H1 (cell line): ENCODE results near the gene MMP25. TPM values are rescaled to one million over a fixed set of nuclear protein-coding genes. Genes with fewer than 3 reads are reported as not detected.

Experiments used
- HDAC2 ChIP-seq, 2 experiments: fragments of 300-600 bp in 1 of 2; sonication (generic) in 1 of 2; IDR thresholded peaks; 2 replicates each; pipeline ENCODE4 v1.6.1; 2011 to 2012; ENCODE audit warnings: low read depth in 2 of 2, low read length in 2 of 2, mild to moderate bottlenecking in 2 of 2, moderate library complexity in 2 of 2, borderline replicate concordance in 1 of 2, inconsistent platforms in 1 of 2
- JUND ChIP-seq: IDR thresholded peaks from 2 replicates; pipeline ENCODE4 v1.6.1; 2011; ENCODE audit warnings: mild to moderate bottlenecking, improper control_type of control experiment, low read length
- SIRT6 ChIP-seq: IDR thresholded peaks from one replicate; pipeline ENCODE4 v1.7.1; 2012; ENCODE audit warnings: low read length, inconsistent platforms
- TAF7 ChIP-seq: optimal IDR thresholded peaks from 2 replicates; pipeline ENCODE3; 2011; ENCODE audit warnings: low read depth, mild to moderate bottlenecking, inconsistent platforms, low read length, moderate library complexity, borderline replicate concordance
- TEAD4 ChIP-seq: IDR thresholded peaks from 2 replicates; pipeline ENCODE4 v1.6.1; 2012; ENCODE audit warnings: low read depth, low read length, inconsistent platforms, mixed read lengths
- ZNF274 ChIP-seq: IDR thresholded peaks from 2 replicates; pipeline ENCODE4 v1.7.0; 2012; ENCODE audit warnings: low read length, borderline replicate concordance; ENCODE audit errors: extremely low read depth
- polyA plus RNA-seq, 7 experiments: library from polyadenylated mRNA; depleted of rRNA in 3 of 7; stranded (reverse) in 5 of 7; unstranded in 2 of 7; fragments of >200 nt in 5 of 7; fragments of 200-250 nt in 2 of 7; gene quantifications; 1 replicate in 5 of 7; 2 replicates in 1 of 7; 4 replicates in 1 of 7; pipeline versions ENCODE4 v1.2.1 to v1.2.3, GENCODE V29; 2011 to 2013; ENCODE audit warnings: missing spikeins in 2 of 7, mixed read lengths in 2 of 7
- total RNA-seq: library from RNA; stranded (reverse); fragmentation: NEBNext Ultra II Directional; extraction: Animal tissue kit (Norgen Biotek cat#: 25700); gene quantifications from 2 replicates; pipeline ENCODE4 v1.2.1, GENCODE V29; 2021

MMP25 gene
- total and polyA plus RNA-seq, 2 of the 8 experiments (the other 6 are each of a cell fraction or from before 2014, with no cell fraction given), result 7.7 to 26.7 TPM

GRCh38 chr16:3059723-3060242 is 13.4 kb downstream of the MMP25 start (continued):
- TF ChIP-seq SIRT6 (no peak), TEAD4 (no peak), ZNF274 (no peak), JUND (no peak), HDAC2 (IDR thresholded peaks at IDR 0.05; ENCODE audit: borderline replicate concordance in 1 of 2, low read depth in 2 of 2, low read length in 2 of 2) (no peak), TAF7 (no peak)
